Psoas muscle (tissue), 8 donors: Measurements from ENCODE around the gene CCDC47. TPM values are rescaled to one million over a fixed set of nuclear protein-coding genes. Genes with fewer than 3 reads are reported as not detected.

Experiments
- ATAC-seq, 4 donors: fragments of 200-7000 bp; cut with Tn5 transposase; one replicate each; pipeline ENCODE4 v1.9.1; 2020; ENCODE audit warnings: moderate library complexity in 3 of 4, mild to moderate bottlenecking in 2 of 4
- DNase-seq, 2 donors: peaks; one replicate each; pipeline ENCODE4 v3.0.0-alpha.2; 2020
- H3K27ac ChIP-seq: fragments of 200-600 bp; one replicate; pipeline ENCODE4 v1.8.0; 2022
- H3K27me3 ChIP-seq, 3 donors: fragments of 200-600 bp in 1 of 3; one replicate each; pipeline versions ENCODE4 v1.6.1 to v1.8.0; 2013 to 2022; ENCODE audit warnings: low read length in 2 of 3, mild to moderate bottlenecking in 2 of 3, moderate library complexity in 1 of 3; ENCODE audit not compliant: insufficient read depth in 3 of 3
- H3K36me3 ChIP-seq, 2 donors: fragments of 200-600 bp in 1 of 2; one replicate each; pipeline versions ENCODE4 v1.6.1 to v1.8.0; 2013 to 2022; ENCODE audit warnings: low read depth in 1 of 2, mild to moderate bottlenecking in 1 of 2, moderate library complexity in 1 of 2; ENCODE audit not compliant: insufficient read depth in 1 of 2
- H3K4me1 ChIP-seq: fragments of 200-600 bp; one replicate; pipeline ENCODE4 v1.8.0; 2022
- H3K4me3 ChIP-seq: fragments of 200-600 bp; one replicate; pipeline ENCODE4 v1.8.0; 2022; ENCODE audit warnings: mild to moderate bottlenecking
- H3K9me3 ChIP-seq: fragments of 200-600 bp; one replicate; pipeline ENCODE4 v1.8.0; 2022
- CTCF ChIP-seq: fragments of 200-600 bp; IDR thresholded peaks from one replicate; pipeline ENCODE4 v1.8.0; 2022; ENCODE audit warnings: antibody characterized with exemption
- WGBS, 3 donors: extraction: QIAGEN DNeasy Blood & Tissue Kit; methylation state at CpG; one replicate each; pipeline versions ENCODE4 v1.1.6 to v1.1.7; 2013; 5-methylcytosine and 5-hydroxymethylcytosine counted together
- intact Hi-C, 2 donors: fragments of 100-400 bp; cut with DNase I; formaldehyde crosslinking; loops; one replicate each; pipeline versions ENCODE4 v1.11.0 to v1.14.2; 2022
- polyA plus RNA-seq, 3 donors: library from polyadenylated mRNA; stranded (reverse); fragments of 200-250 nt; gene quantifications; one replicate each; pipeline ENCODE4 v1.2.3, GENCODE V29; 2013
- total RNA-seq, 4 donors: library from RNA; stranded (reverse); fragmentation: NEBNext Ultra II Directional in 2 of 4; extraction: Animal tissue kit (Norgen Biotek cat#: 25700) in 2 of 4; gene quantifications; one replicate each; pipeline versions ENCODE4 v1.2.1 to v1.2.4, GENCODE V29; 2021 to 2023
- donor health status: healthy with polysubstance abuse.
- donor health status: DM: no; HTN: no; CAD: no; lungs with moderate emphysema.
- donor health status: Bipolar disorder and iron deficiency.
- donor health status: healthy.
- donor health status: DM: yes; HTN: yes; CAD: no.
- donor health status: DM: no; HTN: no; CAD: no.
- donor health status: DM: no; HTN: no; CAD: no.
- donor health status: DM: yes; HTN: yes; CAD: no.

The CCDC47 gene
- total and polyA plus RNA-seq, 7 donors: 61.7 to 138 (median 119) TPM

GRCh38 chr17:63768433-63768832, 5.0 kb downstream of the CCDC47 start:
- DNase-seq: no peak
- Histone ChIP-seq H3K9me3 (no peaks in the 10 kb centered on the region), H3K27me3 (no peaks in the 10 kb centered on the region), H3K36me3 (peaks cover 6 to 33% of the 10 kb centered on the region in 2 donors), H3K4me1 (peaks cover 13% of the 10 kb centered on the region), H3K27ac (peak overlapping the region; percentile 9), H3K4me3 (no peak overlapping the region)
- TF ChIP-seq CTCF: no peak
- 84 to 91% (median 90%) methylated on average over 7 of the region's 7 CpGs for WGBS, 3 donors
- no peak for ATAC-seq
- intact Hi-C loops: no loop called here

GRCh38 chr17:63766754-63767153, 6.6 kb downstream of the CCDC47 start:
- H3K27ac ChIP-seq: no peak overlapping the region
- no peak for ATAC-seq
- peaks cover 8% of the 10 kb centered on the region for H3K4me1 ChIP-seq
- H3K4me3 ChIP-seq: no peak overlapping the region
- no peaks in the 10 kb centered on the region for H3K9me3 ChIP-seq
- intact Hi-C loops: no loop called here
- H3K36me3 ChIP-seq: peaks cover 6 to 50% of the 10 kb centered on the region in 2 donors
- H3K27me3 ChIP-seq: no peaks in the 10 kb centered on the region
- TF ChIP-seq CTCF: no peak
- DNase-seq: no peak

GRCh38 chr17:63764716-63765115, 8.7 kb downstream of the CCDC47 start:
- TF ChIP-seq CTCF: no peak
- H3K4me3 ChIP-seq: no peak overlapping the region
- H3K27me3 ChIP-seq: no peaks in the 10 kb centered on the region
- 41 to 59% (median 45%) methylated on average over 4 of the region's 4 CpGs for WGBS, 3 donors
- ATAC-seq: no peak
- H3K4me1 ChIP-seq: no peaks in the 10 kb centered on the region
- DNase-seq: no peak
- H3K27ac ChIP-seq: no peak overlapping the region
- no peaks in the 10 kb centered on the region for H3K9me3 ChIP-seq
- intact Hi-C loops: loop anchor here in 1 of 2 donors (5.0 kb wide), 1 partner anchor 53 kb away; no protein-coding TSS in a partner anchor
- H3K36me3 ChIP-seq: peaks cover 0 to 71% of the 10 kb centered on the region in 2 donors

GRCh38 chr17:63762161-63763078, 11.0 kb downstream of the CCDC47 start:
- no peak for ATAC-seq
- no peak for TF ChIP-seq CTCF
- Histone ChIP-seq H3K36me3 (peaks cover 8 to 86% of the 10 kb centered on the region in 2 donors), H3K9me3 (no peaks in the 10 kb centered on the region), H3K27me3 (no peaks in the 10 kb centered on the region), H3K4me3 (no peak overlapping the region), H3K27ac (no peak overlapping the region), H3K4me1 (no peaks in the 10 kb centered on the region)
- intact Hi-C loops: loop anchor here in 1 of 2 donors (5.0 kb wide), 1 partner anchor 55 kb away; no protein-coding TSS in a partner anchor
- no peak for DNase-seq
- 85 to 89% (median 88%) methylated on average over 5 of the region's 5 CpGs for WGBS, 3 donors
